Bone marrow (tissue), 2 donors: ENCODE results near the gene NOTCH3.

Experiments used
- DNase-seq, 2 donors: peaks; one replicate each; lab custom pipeline; 2025; lab: John Stamatoyannopoulos, UW

Gene NOTCH3

GRCh38 chr19:15122331-15123030, 78.3 kb downstream of the NOTCH3 start:
- no peak for DNase-seq

DNA sequence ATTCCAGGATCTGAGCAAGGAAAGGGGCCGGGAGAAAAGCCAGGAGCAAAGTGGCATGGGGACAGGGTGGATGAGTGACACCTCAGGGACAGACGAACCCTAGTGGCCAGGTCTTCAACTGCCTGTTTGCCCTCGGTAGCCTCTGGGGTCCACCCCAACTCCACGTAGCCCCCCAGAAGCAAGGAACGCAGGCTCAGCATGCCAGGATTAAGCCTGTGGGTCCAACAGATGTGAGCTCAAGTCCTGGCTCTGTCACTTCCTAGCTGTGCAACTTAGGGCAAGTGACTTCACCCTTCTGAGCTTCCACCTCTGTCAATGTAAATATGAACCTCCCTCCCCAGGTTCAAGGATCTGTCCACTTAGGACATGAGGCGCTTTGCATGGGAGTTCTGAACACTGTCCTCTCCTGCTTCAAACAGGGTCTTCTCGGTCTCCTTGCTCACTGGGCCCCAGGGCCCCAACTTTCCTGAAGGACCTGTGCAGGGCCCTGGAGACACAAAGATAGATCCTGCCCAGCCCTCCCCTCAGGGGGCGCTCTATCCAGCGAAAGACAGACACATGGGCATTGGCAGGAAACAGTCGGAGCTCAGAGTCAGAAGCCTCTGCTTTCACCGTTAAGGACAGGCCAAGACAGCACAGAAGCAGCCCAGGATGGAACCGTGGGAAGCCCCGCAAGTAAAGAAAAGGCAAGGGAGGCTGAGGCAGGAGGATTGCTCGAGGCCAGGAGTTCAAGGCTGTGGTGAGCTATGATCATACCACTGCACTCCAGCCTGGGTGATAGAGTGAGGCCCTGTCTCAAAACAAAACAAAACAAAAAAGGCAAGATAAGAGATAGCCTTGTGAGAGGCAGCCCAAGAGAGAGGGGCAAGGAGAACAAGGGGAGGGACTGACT, 80.4 kb downstream of the NOTCH3 start:
- no peak for DNase-seq

GRCh38 chr19:15118789-15119494, 81.9 kb downstream of the NOTCH3 start:
- no peak for DNase-seq

- no peak for DNase-seq
Measured at GRCh38 chr19:15118248-15118647, 82.5 kb downstream of the NOTCH3 start.

DNA sequence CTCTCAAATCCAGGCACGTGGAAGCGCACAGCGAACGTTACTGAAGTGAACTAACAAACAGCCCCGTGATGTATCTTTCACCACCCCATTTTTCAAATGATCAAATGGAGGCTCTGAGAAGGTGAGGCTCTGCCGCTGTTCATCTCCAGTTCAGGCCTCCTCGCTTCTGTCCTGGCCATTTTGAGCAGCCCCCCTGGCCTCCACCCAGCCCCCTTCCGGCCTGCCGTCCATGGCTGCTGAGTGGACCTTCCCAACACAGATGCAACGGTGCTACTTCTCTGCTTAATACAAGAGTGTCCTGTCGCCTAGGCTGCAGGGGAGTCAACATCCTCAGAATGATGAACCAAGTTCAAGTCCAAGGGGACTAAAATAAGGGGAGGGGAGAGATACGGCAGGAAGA, 83.9 kb downstream of the NOTCH3 start:
- no peak for DNase-seq

DNA sequence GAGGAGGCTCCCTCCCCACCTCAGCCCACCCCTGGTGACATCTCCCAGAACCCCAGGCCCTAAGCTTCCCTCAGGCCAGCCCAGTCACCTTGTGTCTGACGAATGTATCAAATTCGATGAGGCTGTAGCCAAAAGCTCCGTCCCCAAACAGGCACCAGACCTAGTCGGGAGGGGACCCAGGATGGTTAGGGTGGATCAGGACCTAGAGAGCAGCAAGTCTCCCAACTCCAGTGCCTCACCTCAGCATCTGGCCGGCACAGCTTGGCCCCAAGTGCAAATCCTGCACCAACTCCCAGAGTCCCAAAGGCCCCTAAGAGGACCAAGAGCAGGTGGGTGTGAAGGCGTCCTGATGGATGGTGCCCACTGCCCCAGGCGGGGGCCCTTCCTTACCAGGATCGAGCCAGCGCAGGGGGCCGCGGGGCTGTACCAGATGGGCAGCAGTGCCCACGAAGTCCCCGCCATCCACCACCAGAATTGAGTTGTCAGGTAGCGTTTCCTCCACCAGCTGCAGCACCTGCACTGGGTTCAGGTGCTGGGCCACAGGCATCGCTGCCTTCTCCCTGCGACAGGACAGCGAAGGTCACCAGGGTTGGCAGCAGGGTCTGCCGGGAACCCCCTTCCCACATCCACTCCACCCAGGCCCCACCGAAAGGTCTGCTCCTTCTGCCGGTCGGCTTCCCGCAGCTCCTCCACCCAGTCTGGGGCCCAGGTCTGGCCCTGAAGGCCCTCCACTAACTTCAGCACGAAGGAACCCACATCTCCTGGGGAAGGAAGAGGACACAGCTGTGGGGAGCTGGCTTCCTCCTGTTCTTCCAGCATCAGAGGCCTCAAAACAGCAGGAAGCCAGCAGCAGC, 84.8 kb downstream of the NOTCH3 start:
- DNase-seq: no peak

DNA sequence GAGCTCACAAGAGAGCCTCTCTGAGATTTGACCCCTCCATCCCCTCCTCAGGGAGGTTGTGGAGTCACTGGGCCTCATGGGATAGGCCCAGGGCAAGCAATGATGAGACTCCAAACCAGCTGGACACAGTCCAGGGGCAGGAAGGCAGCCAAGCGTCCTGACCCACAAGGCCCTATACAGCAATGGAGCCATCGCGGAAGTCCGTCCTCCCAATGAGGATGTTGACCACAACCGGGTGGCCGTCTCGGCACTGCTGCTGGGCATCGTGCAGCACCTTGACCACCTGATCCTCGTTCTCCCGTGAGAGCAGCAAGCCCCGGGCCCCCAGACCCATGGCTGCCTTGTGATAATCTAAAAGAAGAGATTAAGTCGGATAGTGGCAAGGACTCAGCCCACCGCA, 85.7 kb downstream of the NOTCH3 start:
- DNase-seq: no peak

DNA sequence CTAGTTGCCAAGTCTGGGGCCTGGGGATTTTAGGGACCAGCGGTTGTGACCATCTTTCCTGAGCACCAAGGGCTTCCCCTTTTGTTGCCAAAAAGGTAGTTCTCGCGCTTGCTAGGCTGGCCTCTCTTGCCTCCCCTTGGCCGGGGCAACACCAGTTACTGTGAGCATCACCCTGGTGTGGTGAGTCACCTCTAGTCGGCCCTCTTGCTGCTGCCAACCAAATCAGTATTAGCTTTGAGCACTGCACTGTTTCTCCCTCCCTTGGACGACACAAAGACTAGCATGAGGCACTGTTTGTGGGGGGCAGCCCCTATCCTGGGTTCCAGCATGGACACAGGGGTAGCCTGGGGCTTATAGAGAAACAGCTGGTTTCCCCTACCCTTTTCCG, 86.6 kb downstream of the NOTCH3 start:
- no peak for DNase-seq

DNA sequence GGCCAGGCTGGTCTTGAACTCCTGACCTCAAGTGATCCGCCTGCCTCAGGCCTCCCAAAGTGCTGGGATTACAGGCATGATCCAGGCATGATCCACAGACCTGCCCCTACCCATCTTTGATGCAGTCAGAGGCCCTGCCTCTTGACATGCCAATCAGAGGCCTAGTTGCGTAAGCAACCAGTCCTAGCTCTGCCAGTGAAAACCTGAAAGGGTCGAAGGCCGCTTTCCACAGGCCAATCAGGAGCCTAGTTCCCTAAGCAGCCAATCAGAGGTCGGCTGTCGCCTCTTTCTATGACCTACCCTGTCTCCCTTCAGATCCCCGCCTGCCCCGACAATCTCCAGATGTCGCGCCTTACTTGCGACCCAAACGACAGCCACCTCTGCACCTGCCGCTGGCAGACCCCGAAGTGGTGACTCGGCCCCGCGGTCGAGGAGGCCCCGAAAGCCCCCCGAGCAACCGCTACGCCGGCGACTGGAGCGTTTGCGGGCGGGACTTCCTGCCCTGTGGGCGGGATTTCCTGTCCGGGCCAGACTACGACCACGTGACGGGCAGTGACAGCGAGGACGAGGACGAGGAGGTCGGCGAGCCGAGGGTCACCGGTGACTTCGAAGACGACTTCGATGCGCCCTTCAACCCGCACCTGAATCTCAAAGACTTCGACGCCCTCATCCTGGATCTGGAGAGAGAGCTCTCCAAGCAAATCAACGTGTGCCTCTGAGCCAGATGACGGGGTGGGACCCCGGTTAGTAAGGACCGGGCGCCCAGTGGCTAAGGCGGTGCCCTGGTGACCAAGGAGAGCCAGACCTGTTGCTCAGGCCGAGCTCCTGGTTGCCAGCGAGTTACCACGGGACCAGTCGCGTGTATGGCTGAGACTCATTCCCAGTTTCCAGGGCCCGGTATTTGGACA, 87.3 kb downstream of the NOTCH3 start:
- DNase-seq: no peak

DNA sequence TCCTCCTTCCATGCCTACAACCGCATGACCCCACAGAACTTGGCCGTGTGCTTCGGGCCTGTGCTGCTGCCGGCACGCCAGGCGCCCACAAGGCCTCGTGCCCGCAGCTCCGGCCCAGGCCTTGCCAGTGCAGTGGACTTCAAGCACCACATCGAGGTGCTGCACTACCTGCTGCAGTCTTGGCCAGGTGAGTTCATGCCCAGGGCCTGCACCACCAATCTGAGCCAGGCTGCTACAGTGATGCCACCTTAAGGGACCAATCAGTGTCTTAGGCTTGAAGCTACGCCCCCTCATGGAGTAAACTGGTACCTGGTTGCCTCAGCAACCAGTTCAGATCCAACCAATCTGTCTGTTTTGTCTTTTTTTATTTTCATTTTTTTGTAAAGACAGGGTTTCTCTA, 88.4 kb downstream of the NOTCH3 start:
- no peak for DNase-seq

- no peak for DNase-seq
Measured at GRCh38 chr19:15111758-15112157, 89.0 kb downstream of the NOTCH3 start.

DNA sequence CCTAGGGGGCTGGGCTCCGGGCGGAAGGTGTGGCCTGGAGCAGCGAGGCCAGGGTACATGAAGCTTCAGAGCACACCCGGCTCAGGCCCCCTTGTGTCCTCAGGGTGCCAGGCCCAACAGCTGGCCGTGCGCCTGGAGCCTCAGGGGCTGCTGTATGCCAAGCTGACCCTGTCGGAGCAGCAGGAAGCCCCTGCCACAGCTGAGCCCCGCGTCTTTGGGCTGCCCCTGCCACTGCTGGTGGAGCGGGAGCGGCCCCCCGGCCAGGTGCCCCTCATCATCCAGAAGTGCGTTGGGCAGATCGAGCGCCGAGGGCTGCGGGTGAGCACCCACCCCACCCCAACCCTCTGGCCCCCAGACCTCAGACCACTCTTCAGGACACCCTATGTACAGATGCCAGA, 90.4 kb downstream of the NOTCH3 start:
- no peak for DNase-seq

- no peak for DNase-seq
Measured at GRCh38 chr19:15109768-15110417, 90.9 kb downstream of the NOTCH3 start.
